HG03354 (cell line): ENCODE data around the gene PCDHA1.

Source experiments
- ATAC-seq: cut with Tn5 transposase; IDR thresholded peaks from one replicate; pipeline ENCODE4 v1.9.1; 2021; ENCODE audit warnings: mild to moderate bottlenecking; ENCODE audit not compliant: unreplicated experiment, poor library complexity, severe bottlenecking

PCDHA1 gene

GRCh38 chr5:140881889-140882590 lies 96.1 kb downstream of the PCDHA1 start, which contains the start of gene PCDHA13:
Gene PCDHA13, plus strand, starts transcription at chr5:140882124. Its CDS starts 145 bp downstream, at chr5:140882269.
- no peak for ATAC-seq

GRCh38 chr5:140882591-140882899 lies 96.6 kb downstream of the PCDHA1 start:
- no peak for ATAC-seq

- ATAC-seq: no peak
Measured at GRCh38 chr5:140883373-140883772, 97.4 kb downstream of the PCDHA1 start.

GRCh38 chr5:140883927-140884697 lies 98.2 kb downstream of the PCDHA1 start:
- no peak for ATAC-seq

GRCh38 chr5:140916325-140916724 lies 130.4 kb downstream of the PCDHA1 start:
- no peak for ATAC-seq

- no peak for ATAC-seq
Measured at GRCh38 chr5:140923601-140924000, 137.7 kb downstream of the PCDHA1 start.

GRCh38 chr5:140925806-140926442 lies 140.0 kb downstream of the PCDHA1 start, which contains the start of gene PCDHAC1:
Gene PCDHAC1, plus strand, starts transcription at chr5:140926299. Its CDS starts 594 bp downstream, at chr5:140926893.
- ATAC-seq: no peak

GRCh38 chr5:140926443-140927227 lies 140.7 kb downstream of the PCDHA1 start:
- ATAC-seq: no peak

GRCh38 chr5:140927228-140927573 lies 141.3 kb downstream of the PCDHA1 start:
- ATAC-seq: no peak

- ATAC-seq: no peak
Measured at GRCh38 chr5:140934964-140935606, 149.1 kb downstream of the PCDHA1 start.

- ATAC-seq: no peak
Measured at GRCh38 chr5:140946578-140946977, 160.6 kb downstream of the PCDHA1 start.

GRCh38 chr5:140951636-140952035 lies 165.7 kb downstream of the PCDHA1 start:
- ATAC-seq: no peak

GRCh38 chr5:140953234-140953633 lies 167.3 kb downstream of the PCDHA1 start:
- no peak for ATAC-seq

- no peak for ATAC-seq
Measured at GRCh38 chr5:140962190-140962589, 176.2 kb downstream of the PCDHA1 start.

- ATAC-seq: no peak
Measured at GRCh38 chr5:140964356-140964755, 178.4 kb downstream of the PCDHA1 start.

- no peak for ATAC-seq
Measured at GRCh38 chr5:140965905-140966292, 180.0 kb downstream of the PCDHA1 start.

- ATAC-seq: no peak
Measured at GRCh38 chr5:140966293-140967225, 180.6 kb downstream of the PCDHA1 start, which contains the start of gene PCDHAC2. Gene PCDHAC2, plus strand, starts transcription at chr5:140966476. Its CDS starts 291 bp downstream, at chr5:140966767.

- no peak for ATAC-seq
Measured at GRCh38 chr5:140967226-140967893, 181.4 kb downstream of the PCDHA1 start.
